Measurements from ENCODE around the gene RPS14.
A peak's percentile ranks its signal among the peaks of the same experiment; 100 is the strongest.
"Not testable (repeated sequence)": the region's sequence is repeated elsewhere in the genome, so short reads cannot be mapped to it uniquely, and the experiment has no call there.

Gene RPS14

GRCh38 chr5:150454492-150455229 is 5.1 kb upstream of the RPS14 start:
- Histone ChIP-seq H4K91ac (ENCODE audit: low read depth, low read length) (peak overlapping the region; percentile 17), H3K18ac (ENCODE audit: low read length) (no peak overlapping the region), H3K9me3 (ENCODE audit: insufficient read depth, low read depth, low read length) (no peaks in the 10 kb centered on the region), H4K12ac (ENCODE audit: low read depth, low read length) (no peak overlapping the region), H2BK120ac (ENCODE audit: insufficient read depth, low read length, poor library complexity) (no peak overlapping the region), H3K27me3 (ENCODE audit: insufficient read depth, low read length) (no peaks in the 10 kb centered on the region), H3K4me1 (ENCODE audit: control insufficient read depth in 1 of 2, insufficient read depth in 2 of 2, low read length in 2 of 2) (peaks cover 2 to 8% of the 10 kb centered on the region in 2 experiments), H3K4ac (ENCODE audit: low read depth, low read length) (no peak overlapping the region), H3K23ac (ENCODE audit: low read length) (no peak overlapping the region), H3K27ac (ENCODE audit: low read depth, low read length) (no peak overlapping the region), H2BK5ac (ENCODE audit: low read depth, low read length, poor library complexity) (no peak overlapping the region), H3K9ac (ENCODE audit: low read length) (no peak overlapping the region), H3K79me1 (ENCODE audit: low read length) (peaks cover 11% of the 10 kb centered on the region), H2BK12ac (ENCODE audit: low read length) (no peak overlapping the region), H3K4me3 (ENCODE audit: low read depth, low read length) (no peak overlapping the region), H3K36me3 (ENCODE audit: control insufficient read depth in 1 of 2, insufficient read depth in 2 of 2, low read length in 2 of 2) (no peaks in the 10 kb centered on the region), H4K8ac (ENCODE audit: low read depth, low read length) (no peak overlapping the region), H2AK5ac (ENCODE audit: low read length) (no peak overlapping the region), H3K79me2 (ENCODE audit: control insufficient read depth, insufficient read depth, low read length, poor library complexity) (peaks cover 2% of the 10 kb centered on the region), H3K4me2 (ENCODE audit: low read length) (no peak overlapping the region), H3K14ac (ENCODE audit: low read length) (no peak overlapping the region), H2AFZ (ENCODE audit: insufficient read depth, low read length, poor library complexity) (no peak overlapping the region)
- no peak for DNase-seq
- WGBS (ENCODE audit: extremely low coverage, insufficient coverage, insufficient read length) = no CpG with 5 or more reads among the region's 9 CpGs

GRCh38 chr5:150454027-150454426 is 4.5 kb upstream of the RPS14 start:
- H3K4ac ChIP-seq (ENCODE audit: low read depth, low read length); H3K23ac ChIP-seq (ENCODE audit: low read length); H3K36me3 ChIP-seq (ENCODE audit: control insufficient read depth in 1 of 2, insufficient read depth in 2 of 2, low read length in 2 of 2); H3K18ac ChIP-seq (ENCODE audit: low read length); H3K9ac ChIP-seq (ENCODE audit: low read length); H2BK12ac ChIP-seq (ENCODE audit: low read length); H3K4me1 ChIP-seq (ENCODE audit: control insufficient read depth in 1 of 2, insufficient read depth in 2 of 2, low read length in 2 of 2); H4K8ac ChIP-seq (ENCODE audit: low read depth, low read length); H3K27me3 ChIP-seq (ENCODE audit: insufficient read depth, low read length); H4K91ac ChIP-seq (ENCODE audit: low read depth, low read length); H4K12ac ChIP-seq (ENCODE audit: low read depth, low read length); H3K14ac ChIP-seq (ENCODE audit: low read length); H2AFZ ChIP-seq (ENCODE audit: insufficient read depth, low read length, poor library complexity); H3K79me2 ChIP-seq (ENCODE audit: control insufficient read depth, insufficient read depth, low read length, poor library complexity); H3K27ac ChIP-seq (ENCODE audit: low read depth, low read length); H2BK120ac ChIP-seq (ENCODE audit: insufficient read depth, low read length, poor library complexity); H3K4me2 ChIP-seq (ENCODE audit: low read length); H2BK5ac ChIP-seq (ENCODE audit: low read depth, low read length, poor library complexity); H2AK5ac ChIP-seq (ENCODE audit: low read length); H3K9me3 ChIP-seq (ENCODE audit: insufficient read depth, low read depth, low read length); H3K4me3 ChIP-seq (ENCODE audit: low read depth, low read length): not testable (repeated sequence)
- no CpG with 5 or more reads among the region's 8 CpGs for WGBS (ENCODE audit: extremely low coverage, insufficient coverage, insufficient read length)
- H3K79me1 ChIP-seq (ENCODE audit: low read length) = peaks cover 11% of the 10 kb centered on the region
- peak in 1 of 2 donors; percentile 47 for DNase-seq

GRCh38 chr5:150452914-150453313 is 3.4 kb upstream of the RPS14 start:
- no peak overlapping the region for H3K9ac ChIP-seq (ENCODE audit: low read length)
- no peaks in the 10 kb centered on the region for H3K9me3 ChIP-seq (ENCODE audit: insufficient read depth, low read depth, low read length)
- H4K91ac ChIP-seq (ENCODE audit: low read depth, low read length) = no peak overlapping the region
- H3K79me1 ChIP-seq (ENCODE audit: low read length) = peaks cover 13% of the 10 kb centered on the region
- H3K79me2 ChIP-seq (ENCODE audit: control insufficient read depth, insufficient read depth, low read length, poor library complexity) = peaks cover 12% of the 10 kb centered on the region
- H4K8ac ChIP-seq (ENCODE audit: low read depth, low read length) = no peak overlapping the region
- WGBS (ENCODE audit: extremely low coverage, insufficient coverage, insufficient read length) = no CpG with 5 or more reads among the region's 4 CpGs
- no peak overlapping the region for H3K4ac ChIP-seq (ENCODE audit: low read depth, low read length)
- no peak overlapping the region for H3K4me3 ChIP-seq (ENCODE audit: low read depth, low read length)
- H3K36me3 ChIP-seq (ENCODE audit: control insufficient read depth in 1 of 2, insufficient read depth in 2 of 2, low read length in 2 of 2) = peaks cover 0 to 1% of the 10 kb centered on the region in 2 experiments
- H3K27ac ChIP-seq (ENCODE audit: low read depth, low read length) = no peak overlapping the region
- H3K27me3 ChIP-seq (ENCODE audit: insufficient read depth, low read length) = no peaks in the 10 kb centered on the region
- no peak overlapping the region for H3K18ac ChIP-seq (ENCODE audit: low read length)
- peaks cover 0 to 5% of the 10 kb centered on the region in 2 experiments for H3K4me1 ChIP-seq (ENCODE audit: control insufficient read depth in 1 of 2, insufficient read depth in 2 of 2, low read length in 2 of 2)
- DNase-seq = no peak
- H3K23ac ChIP-seq (ENCODE audit: low read length) = no peak overlapping the region
- H2BK5ac ChIP-seq (ENCODE audit: low read depth, low read length, poor library complexity) = no peak overlapping the region
- H2AK5ac ChIP-seq (ENCODE audit: low read length) = no peak overlapping the region
- H3K4me2 ChIP-seq (ENCODE audit: low read length) = no peak overlapping the region
- H2AFZ ChIP-seq (ENCODE audit: insufficient read depth, low read length, poor library complexity) = no peak overlapping the region
- H4K12ac ChIP-seq (ENCODE audit: low read depth, low read length) = no peak overlapping the region
- H3K14ac ChIP-seq (ENCODE audit: low read length) = no peak overlapping the region
- H2BK12ac ChIP-seq (ENCODE audit: low read length) = no peak overlapping the region
- H2BK120ac ChIP-seq (ENCODE audit: insufficient read depth, low read length, poor library complexity) = no peak overlapping the region

- no peak overlapping the region for H3K14ac ChIP-seq (ENCODE audit: low read length)
- no peak overlapping the region for H2AK5ac ChIP-seq (ENCODE audit: low read length)
- no peak overlapping the region for H3K4ac ChIP-seq (ENCODE audit: low read depth, low read length)
- no peak overlapping the region for H3K18ac ChIP-seq (ENCODE audit: low read length)
- no peak overlapping the region for H4K8ac ChIP-seq (ENCODE audit: low read depth, low read length)
- no peak overlapping the region for H2AFZ ChIP-seq (ENCODE audit: insufficient read depth, low read length, poor library complexity)
- H3K4me3 ChIP-seq (ENCODE audit: low read depth, low read length) = no peak overlapping the region
- H2BK120ac ChIP-seq (ENCODE audit: insufficient read depth, low read length, poor library complexity) = no peak overlapping the region
- no peak overlapping the region for H3K27ac ChIP-seq (ENCODE audit: low read depth, low read length)
- no peak for DNase-seq
- no peak overlapping the region for H2BK12ac ChIP-seq (ENCODE audit: low read length)
- no peak overlapping the region for H3K4me2 ChIP-seq (ENCODE audit: low read length)
- no peaks in the 10 kb centered on the region for H3K9me3 ChIP-seq (ENCODE audit: insufficient read depth, low read depth, low read length)
- H4K12ac ChIP-seq (ENCODE audit: low read depth, low read length) = no peak overlapping the region
- peaks cover 13% of the 10 kb centered on the region for H3K79me1 ChIP-seq (ENCODE audit: low read length)
- peaks cover 13% of the 10 kb centered on the region for H3K79me2 ChIP-seq (ENCODE audit: control insufficient read depth, insufficient read depth, low read length, poor library complexity)
- peaks cover 9 to 14% of the 10 kb centered on the region in 2 experiments for H3K36me3 ChIP-seq (ENCODE audit: control insufficient read depth in 1 of 2, insufficient read depth in 2 of 2, low read length in 2 of 2)
- no peak overlapping the region for H3K9ac ChIP-seq (ENCODE audit: low read length)
- no peaks in the 10 kb centered on the region for H3K27me3 ChIP-seq (ENCODE audit: insufficient read depth, low read length)
- peaks cover 0 to 5% of the 10 kb centered on the region in 2 experiments for H3K4me1 ChIP-seq (ENCODE audit: control insufficient read depth in 1 of 2, insufficient read depth in 2 of 2, low read length in 2 of 2)
- H3K23ac ChIP-seq (ENCODE audit: low read length) = no peak overlapping the region
- WGBS (ENCODE audit: extremely low coverage, insufficient coverage, insufficient read length) = no CpG with 5 or more reads among the region's 1 CpG
- H2BK5ac ChIP-seq (ENCODE audit: low read depth, low read length, poor library complexity) = no peak overlapping the region
- no peak overlapping the region for H4K91ac ChIP-seq (ENCODE audit: low read depth, low read length)
Measured at GRCh38 chr5:150451594-150451993, 2.1 kb upstream of the RPS14 start.

All from trophoblast cell (in vitro differentiated cells and primary cell).